GM18499 (cell line): ENCODE measurements around the gene RBM5.

ENCODE experiments used
- ATAC-seq: cut with Tn5 transposase; IDR thresholded peaks from one replicate; pipeline ENCODE4 v1.9.1; 2021; ENCODE audit warnings: moderate number of reproducible peaks; ENCODE audit not compliant: insufficient read depth, unreplicated experiment

Gene RBM5

DNA sequence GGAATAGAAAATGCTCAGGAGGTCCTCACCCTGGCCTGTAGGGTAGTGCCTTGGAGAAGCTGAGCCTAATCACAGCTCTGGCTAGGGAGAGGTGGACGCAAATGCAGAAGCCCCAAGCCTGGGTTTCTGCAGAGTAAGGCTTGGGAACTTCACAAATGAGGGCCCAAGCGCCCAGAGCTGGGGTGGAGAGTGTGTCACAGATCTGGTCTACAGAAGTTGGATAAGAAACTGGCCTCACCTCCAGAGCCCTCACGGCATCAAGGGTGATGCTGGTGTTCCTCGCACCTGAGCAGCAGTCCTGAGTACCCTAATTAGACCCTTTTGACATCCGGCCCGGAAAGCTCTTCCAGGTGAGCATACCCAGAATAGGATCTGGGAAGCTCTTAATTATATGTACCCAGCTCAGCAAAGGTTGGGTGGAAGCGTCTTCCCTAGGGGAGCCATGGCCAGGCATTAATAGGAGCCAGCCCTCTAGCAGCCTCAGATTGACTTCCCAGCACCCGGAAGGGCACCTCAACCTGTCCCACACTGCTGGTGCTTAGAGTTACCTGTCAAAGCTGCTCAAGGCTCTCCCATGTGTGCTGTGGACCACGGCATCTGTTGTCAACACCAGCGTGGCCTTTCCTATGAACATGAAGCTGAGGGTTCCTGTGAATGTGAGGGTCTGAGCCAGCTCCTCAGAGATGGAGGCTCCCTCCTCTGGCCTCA is 31.8 kb downstream of the RBM5 start:
- no peak for ATAC-seq

DNA sequence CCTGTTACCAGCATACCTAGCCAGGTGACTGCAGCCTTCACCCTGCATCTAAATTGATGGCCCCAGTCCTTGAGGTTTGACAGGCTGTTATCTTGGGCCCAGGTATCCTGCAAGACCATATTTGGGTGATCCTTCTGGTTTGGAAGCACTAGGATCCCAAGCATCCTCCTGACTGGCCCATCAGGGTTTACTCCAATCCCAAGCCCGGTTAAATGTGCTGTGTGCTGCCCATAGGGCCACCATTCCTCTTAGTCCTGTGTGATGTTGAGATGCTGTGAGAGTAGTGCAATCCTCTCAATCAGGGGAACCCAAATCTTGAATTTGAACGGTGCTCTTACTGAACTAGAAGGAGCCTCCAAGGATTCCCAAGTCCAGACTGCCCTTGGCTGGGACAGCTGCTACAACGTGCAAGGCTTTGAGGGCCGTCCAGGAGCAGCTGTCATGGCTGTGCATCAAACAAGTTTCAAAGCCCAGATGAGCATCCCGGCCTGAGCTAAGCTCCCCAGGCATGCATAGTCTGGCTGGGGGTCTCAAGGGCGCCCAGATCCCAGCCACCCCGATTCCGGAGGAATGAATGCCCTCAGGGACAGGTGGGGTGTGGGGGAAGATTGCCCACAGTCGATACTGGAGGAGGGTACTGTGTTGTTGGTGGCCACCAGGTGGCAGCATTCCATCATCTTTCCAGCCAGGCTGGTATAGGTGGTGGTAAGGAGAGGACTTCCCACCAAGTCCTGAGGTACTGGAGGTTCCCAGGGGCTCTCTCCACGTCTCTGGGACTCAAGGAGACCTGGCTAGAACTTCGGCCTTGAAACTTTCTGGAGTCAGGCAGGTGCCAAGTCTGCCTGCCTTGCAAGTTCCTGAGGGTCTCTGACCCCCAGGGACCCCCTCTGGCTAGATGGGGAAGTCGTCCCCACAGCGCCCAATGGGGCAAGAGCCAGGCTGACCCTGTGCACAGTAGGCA is 32.6 kb downstream of the RBM5 start:
- ATAC-seq = no peak

DNA sequence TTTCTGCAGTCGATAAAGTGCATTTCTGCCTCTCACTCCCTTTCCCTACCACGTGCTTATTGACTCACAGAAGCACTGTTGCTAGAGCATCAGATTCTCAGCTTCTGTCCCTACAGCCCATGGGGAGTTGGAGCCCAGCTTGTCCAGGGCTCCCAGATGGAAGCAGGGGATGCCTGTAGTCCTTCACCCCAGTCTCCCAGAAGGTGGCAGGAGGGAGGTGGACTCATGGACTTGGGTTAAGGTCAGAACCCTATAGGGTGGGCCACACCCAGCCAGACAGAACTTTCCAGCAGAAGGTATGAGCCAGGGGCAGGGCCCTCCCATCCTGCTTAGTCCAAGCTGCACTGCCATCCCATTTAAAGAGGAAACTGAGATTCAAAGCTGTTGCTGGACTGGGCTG is 33.4 kb downstream of the RBM5 start:
- ATAC-seq = no peak

DNA sequence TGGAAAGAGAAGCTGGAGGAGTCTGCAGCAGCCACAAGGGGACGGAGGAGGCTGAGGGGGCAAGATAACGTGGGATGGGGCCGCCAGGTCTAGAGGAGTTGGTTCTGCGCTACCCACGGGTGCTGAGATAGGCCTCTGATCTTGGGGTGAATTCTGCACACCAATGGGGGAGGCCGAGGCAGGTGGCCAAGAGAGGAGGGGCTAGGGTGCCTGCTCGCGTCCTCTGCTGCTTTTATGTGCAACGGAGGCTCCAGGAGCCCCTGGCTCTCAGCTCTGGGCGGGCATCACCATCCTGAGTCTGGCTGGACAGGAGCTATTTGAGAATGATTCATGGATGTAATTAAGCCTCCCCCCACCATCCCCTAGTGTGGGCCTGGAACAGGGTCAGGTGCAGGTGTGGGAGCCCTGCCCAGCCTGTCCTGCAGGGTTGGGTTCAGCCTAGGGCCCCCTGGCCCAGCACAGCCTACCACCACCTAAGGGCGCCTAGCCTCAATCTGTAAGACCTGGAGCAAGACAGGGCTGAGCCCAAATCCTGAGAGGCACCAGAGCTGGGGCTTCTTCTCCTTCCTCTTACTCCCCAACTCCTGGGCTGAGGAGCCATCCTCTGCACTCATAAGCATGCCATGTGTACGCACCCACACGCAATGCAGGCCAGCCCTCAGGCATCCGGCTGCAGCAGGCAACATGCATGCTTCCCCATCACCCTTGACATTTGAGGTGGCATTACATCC is 34.1 kb downstream of the RBM5 start:
- no peak for ATAC-seq

DNA sequence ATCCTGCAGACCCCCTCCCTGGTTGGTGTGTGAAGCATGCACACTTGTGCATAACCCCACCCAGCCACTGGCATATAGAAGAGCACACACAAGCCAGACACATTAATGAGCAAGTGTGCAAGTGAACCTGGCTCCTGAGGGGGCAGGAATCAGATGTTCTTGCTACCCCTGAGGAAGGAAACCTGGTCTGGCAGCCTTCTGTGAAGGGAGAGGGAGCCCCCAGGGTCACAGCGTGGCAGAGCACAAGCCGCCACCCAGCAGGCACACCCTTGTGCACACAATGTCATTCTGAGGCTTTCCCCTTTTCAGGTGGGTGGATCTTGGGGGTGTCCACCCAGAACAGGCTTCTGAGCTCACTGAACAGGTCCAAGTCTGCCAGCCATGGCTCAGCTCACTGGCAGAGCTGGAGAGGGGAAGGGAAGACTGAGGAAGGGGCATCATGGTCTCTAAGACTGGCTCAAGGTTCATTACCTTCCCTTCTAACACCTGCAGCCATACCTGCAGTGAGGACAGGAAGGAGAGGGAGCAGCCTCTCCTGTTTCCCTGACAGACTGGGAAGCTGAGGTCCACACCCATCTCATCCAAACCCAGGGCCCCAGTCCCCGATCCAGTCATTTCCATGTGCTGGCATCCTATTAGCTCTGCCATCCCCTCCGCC is 34.8 kb downstream of the RBM5 start:
- no peak for ATAC-seq

DNA sequence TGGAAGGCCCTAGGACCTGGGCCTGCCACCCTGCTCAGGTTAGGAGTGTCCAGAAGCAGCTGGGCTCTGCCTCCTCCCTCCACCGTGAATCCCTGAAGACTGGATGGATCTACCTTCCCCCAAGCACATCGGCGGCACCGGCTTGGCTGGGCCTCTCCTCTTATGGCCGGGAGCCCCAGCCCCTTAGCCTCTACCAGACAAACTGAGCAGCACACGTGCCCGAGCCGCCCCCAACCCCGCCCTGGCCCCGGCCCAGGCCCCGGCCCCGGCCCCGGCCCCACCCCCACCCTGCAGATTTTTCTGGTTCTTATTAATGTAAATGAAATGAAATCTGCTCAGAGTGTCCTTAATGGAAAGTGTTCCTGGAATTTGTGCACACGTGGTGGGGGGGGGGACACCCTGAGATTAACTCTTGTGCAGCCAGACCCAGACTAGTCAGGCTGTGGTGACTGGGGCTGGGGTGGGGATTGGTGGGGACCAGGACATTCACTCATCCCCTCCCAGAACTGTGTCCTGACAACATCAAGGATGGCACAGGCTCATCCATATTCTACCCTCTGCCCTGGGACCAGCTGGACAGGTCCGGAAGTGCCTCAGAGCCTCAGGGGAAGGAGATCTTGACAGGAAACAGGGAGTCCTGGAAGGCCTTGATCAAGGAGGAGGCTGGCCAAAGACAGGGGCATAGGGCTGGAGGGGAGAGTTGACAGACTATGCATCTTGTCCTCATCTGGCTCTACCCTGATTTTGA is 35.5 kb downstream of the RBM5 start:
- ATAC-seq = no peak

DNA sequence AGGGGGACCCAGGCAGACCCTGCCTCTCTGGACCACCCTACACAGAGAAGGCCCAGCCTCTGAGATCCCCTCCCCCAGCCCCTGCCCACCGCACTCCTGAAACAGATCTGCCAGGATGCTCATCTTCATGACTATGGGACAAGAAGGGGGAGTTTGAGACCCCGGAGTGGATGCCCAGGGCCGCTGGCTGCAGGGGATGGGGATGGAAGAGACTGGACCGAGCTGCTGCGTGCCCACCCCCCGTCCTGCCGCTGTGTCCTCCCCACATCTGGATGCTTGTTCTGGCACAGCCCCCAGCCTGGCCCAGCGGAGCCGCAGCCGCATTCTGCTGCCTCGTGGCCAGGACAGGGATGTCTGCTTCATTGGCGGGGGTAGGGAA is 36.1 kb downstream of the RBM5 start:
- ATAC-seq = no peak

DNA sequence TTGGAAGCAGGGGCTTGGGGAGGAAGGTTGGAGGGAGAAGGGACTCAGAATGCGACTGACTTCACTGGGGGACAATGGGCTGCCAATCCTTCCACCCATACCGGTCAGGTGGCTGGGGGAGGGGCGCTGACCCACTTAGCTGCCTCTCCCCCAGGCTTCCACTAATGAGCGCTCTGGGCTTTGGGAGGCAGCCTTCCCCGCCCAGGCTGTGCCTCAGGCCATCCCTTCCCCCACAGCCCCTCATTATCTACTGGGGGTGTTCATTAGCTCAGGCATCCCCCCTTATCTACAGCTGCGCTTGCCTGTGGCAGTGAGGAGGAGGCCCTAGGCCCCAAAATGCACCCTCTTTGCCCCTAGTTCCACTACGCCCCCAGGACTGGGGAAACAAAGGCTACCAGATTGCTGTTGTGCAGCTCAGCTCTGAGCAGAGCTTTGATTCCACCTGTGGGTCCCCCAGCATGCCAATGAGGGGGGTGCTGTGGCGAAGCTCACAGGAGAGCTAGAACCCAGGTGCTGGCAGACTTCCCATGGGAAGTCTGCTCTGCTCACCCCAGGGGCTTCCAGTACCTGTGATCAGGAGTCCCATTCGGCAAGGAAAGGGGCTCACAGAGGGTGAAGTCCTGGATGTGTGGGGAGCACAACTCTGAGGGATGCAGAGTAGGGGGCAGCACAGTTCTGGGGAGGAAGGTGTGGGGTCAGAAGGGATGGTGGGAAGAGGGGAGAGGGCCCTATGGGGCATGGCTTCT is 37.0 kb downstream of the RBM5 start:
- ATAC-seq = no peak

DNA sequence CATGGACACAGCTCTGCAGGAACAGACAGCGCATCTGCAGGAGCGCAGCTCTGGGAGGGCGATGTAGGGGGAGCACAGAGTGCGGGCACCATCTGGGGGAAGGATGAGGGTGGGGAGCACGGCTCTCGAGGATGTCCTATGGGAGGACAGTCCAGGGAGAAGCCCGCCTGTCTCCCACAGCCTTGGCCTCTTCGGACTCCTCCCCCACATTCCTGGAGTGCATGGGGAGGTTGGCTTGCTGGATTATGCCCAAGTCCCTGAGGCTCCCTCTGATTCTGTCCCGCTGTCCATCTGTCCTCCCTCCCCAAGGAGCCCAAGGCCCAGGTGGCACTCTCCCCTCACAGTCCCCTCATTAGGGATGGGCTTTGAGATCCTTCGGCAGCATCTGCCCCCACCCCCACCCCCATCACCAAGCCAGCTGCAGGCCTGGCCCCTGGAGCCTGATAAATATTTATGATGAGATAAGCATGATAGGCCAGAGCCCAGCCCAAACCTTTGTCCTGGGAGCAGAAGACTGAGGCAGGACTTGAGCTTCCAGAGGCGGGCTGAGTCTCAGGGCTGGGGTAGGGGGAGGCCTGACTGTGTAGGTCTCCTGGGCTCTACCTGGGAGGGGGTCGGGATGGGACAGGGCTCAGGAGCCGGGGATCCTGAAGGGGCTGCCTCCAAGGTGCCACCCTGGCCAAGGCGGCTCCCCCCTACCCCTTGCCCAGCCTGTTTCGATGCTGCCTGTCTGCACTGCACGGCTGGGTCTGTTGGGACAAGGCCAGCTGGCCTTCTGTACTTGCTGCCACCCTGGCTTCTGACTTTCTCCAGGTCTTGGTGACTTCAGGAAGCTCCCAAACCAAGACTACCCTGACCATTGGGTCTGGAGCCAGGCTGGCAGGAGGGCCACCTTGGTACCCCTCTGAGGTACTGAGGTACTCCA is 37.8 kb downstream of the RBM5 start:
- ATAC-seq = no peak

DNA sequence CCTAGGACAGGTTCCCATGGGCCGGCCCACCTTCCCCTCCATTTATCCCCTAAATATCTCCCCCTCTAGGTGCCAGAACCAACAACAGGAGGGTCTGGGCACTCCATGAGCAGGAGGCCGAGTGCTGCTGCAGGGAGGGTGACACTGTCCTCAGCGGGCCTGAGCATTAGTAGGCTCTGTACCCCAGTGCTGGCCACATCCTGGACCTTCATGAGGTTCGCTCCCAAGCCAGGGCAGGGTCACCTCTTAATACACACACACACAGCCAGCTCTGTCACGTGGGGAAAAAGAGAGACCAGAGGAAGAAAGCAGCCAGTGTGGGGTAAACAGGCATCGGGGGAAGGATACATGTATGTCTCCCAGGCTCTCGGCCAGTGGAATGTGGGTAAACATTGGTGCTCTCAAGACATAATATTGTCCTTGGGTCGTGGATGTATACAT is 38.6 kb downstream of the RBM5 start:
- no peak for ATAC-seq

DNA sequence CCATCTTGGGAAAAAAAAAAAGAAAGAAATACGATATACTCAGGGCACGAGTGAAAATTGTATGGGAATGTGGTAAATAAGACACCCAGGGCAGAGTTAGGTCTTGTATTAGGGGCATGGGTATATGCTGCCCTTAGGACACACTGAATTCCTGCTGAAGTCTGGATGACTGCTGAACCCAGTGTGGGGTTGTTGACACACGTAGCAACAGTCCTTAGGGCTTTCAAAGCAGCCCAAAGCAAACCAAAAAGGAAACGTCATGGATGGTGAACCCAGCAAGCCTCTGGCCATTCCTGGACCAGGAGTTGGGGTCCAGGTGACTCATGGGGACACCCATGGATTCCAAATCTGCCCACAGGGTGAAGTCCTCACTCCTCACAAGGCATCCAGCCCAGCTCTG is 39.3 kb downstream of the RBM5 start:
- no peak for ATAC-seq

DNA sequence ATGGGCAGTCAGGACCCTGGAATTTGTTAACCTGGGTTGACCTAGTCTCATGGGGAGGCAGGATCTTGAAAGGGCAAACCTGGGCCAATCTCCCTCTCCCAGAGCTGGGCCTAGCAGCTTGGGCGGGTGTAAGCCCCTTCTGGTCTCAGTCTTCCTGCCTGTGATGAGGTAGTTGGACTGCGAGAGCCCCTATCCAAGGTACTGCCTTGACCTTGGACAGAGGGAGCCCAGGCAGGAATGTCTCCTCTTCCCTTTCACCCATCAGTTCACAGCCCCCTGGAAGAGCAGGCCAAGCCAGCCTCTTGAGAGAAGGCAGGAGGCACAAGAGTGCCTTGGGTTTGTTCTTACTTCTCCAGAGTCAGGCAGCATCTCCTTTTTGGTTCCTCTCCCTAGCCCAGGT is 41.7 kb downstream of the RBM5 start:
- ATAC-seq = no peak

DNA sequence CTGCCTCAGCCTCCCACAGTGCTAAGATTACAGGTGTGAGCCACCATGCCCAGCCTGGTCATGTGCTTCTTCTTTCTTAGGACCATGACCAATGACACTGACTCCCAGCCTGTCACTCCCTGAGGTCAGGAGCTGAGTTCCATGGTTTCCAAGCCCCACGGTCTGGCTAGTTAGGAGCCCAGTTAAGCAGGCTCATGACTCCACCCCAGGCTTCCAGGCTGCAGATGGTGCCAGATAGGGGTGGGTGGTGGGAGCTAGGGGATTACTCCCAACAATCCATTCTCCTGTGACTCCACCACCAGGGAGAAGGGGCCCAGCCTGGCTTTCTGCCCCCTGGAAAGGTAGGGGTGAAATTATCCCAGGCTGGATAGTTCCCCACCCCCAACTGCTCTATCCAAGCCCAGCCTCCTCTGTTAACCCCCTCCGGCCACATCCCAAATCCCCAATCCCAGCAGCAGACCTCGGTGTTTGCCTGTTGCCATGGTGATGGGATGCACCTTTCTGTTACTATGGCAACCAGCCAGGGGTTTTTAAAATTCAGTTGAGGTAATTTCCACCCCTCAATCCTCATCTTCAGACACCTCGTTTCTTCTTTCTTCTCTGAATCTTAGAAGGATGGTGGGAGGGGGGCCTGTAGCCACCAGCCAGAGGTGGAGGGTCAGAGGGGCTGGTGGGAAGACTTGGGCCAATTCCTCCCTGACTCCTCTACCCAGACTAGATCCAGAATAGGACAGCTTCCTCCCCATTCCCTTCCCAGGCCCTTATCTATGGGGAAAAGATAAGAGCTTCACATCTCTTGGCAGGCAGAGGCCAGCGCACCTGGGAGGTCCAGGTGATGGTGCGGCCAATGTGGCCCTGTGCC is 43.9 kb downstream of the RBM5 start:
- no peak for ATAC-seq

DNA sequence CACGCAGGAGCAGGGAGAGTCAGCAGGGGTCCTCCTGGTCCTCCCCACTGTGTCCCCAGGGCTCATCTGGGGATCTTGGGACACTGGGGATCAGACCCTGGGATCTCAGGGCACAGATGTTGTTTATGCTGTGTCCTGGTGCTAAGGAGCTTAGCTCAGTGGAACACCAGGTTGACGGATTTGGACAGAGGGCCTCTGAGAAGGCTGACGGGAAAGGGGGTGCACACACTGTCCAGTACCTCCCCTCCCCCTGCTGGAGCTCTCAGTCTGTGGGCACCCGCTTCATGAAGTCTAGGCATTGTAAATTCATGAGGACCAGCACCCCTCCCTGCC is 44.5 kb downstream of the RBM5 start:
- no peak for ATAC-seq

DNA sequence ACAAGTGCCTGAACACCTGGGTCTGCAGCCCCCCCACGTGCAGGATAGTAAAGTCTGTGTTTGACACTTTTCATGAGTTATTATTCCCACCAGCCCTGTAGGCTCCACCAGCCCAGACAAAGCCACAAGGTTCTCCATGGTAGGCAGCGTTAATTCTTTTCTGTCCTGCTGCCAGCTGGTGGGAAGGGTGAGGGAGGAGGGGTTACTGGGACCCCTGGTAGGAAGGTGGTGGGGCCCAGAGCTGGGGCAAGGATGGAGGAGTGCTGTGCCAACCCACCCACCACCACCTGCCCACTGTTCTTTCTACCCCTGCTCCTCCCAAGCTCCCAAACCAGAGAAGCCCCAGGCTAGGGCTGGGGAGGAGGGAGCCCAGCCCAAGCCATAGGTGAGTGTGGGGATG is 45.6 kb downstream of the RBM5 start:
- no peak for ATAC-seq

DNA sequence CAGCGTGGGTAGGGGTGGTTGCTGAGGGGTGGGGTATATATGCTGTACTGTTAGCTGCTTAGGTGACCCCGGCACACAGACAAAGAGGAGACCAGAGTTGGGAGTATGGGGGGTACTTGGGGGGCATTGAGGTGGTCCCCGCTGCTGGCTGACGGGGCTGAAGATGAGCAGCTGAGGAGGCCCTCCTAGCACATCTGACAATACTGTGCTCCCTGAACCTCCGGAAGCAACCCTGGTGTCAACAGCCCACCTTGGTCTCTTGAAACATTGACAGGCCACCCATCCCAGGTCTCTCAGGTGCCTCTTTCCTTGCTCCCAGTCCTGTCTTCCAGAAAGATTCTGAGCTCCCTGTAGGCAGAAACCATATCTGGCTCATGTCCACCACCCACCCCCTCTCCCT is 47.2 kb downstream of the RBM5 start:
- no peak for ATAC-seq

DNA sequence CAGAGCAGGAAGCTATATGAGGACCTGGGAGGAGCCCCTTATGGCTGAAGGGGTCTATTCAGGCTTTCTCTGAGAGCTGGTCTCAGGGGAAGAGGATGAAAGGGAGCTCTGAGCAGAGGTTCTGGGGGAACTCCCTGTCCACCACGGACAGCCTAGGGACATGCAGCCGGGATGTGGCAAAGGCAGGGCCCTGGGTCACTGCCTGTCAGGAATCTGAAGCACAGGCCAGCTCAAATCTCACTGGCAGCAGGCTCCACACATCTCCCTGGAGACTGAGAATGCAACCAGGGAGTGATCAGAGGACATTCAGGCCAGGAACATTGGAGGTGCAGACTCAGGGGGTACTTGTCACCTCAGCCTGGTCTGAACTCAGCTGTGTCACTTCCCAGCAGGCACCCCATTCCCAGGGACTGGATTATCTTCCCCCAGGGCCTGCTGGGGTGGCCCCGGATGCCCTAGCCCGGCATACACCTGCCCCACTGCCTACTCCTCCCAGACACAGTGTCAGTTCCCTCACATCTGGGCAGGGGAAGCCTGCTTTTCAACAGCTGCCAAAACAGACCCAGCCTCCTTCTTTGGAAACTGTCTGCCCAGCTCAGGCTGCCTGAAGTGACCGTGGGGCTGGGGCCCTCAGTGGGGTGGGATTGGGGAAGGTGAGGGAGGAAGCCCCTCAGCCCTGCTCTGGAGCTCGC is 48.1 kb downstream of the RBM5 start:
- no peak for ATAC-seq
